ENCODE data around the gene B3GNT8.
"Not testable (repeated sequence)": the region's sequence is repeated elsewhere in the genome, so short reads cannot be mapped to it uniquely, and the experiment has no call there.

Gene B3GNT8

GRCh38 chr19:41413947-41414346 lies 13.2 kb downstream of the B3GNT8 start:
- DNase-seq, result no peak

- no peak for DNase-seq
Observed at GRCh38 chr19:41412953-41413352, 14.2 kb downstream of the B3GNT8 start.

- peak; percentile 45 for DNase-seq
Observed at GRCh38 chr19:41411968-41412265, 15.3 kb downstream of the B3GNT8 start.

GRCh38 chr19:41411100-41411967 lies 15.8 kb downstream of the B3GNT8 start:
- no peak for DNase-seq

GRCh38 chr19:41410336-41411054 lies 16.7 kb downstream of the B3GNT8 start:
- no peak for DNase-seq

- no peak for DNase-seq
Observed at GRCh38 chr19:41409288-41409687, 17.9 kb downstream of the B3GNT8 start.

- DNase-seq, result not testable (repeated sequence)
Observed at GRCh38 chr19:41408846-41409245, 18.3 kb downstream of the B3GNT8 start.

- DNase-seq, result no peak
Observed at GRCh38 chr19:41408256-41408655, 18.9 kb downstream of the B3GNT8 start.

- DNase-seq, result no peak
Observed at GRCh38 chr19:41407271-41407670, 19.9 kb downstream of the B3GNT8 start.

- DNase-seq, result no peak
Observed at GRCh38 chr19:41405776-41406175, 21.4 kb downstream of the B3GNT8 start.

- no peak for DNase-seq
Observed at GRCh38 chr19:41403181-41403970, 23.8 kb downstream of the B3GNT8 start.

- DNase-seq, result no peak
Observed at GRCh38 chr19:41402010-41402409, 25.2 kb downstream of the B3GNT8 start.

GRCh38 chr19:41401483-41401882 lies 25.7 kb downstream of the B3GNT8 start:
- DNase-seq, result no peak

GRCh38 chr19:41399525-41399924 lies 27.6 kb downstream of the B3GNT8 start:
- no peak for DNase-seq

- no peak for DNase-seq
Observed at GRCh38 chr19:41399091-41399490, 28.1 kb downstream of the B3GNT8 start.

- no peak for DNase-seq
Observed at GRCh38 chr19:41398598-41398997, 28.6 kb downstream of the B3GNT8 start.

- DNase-seq, result no peak
Observed at GRCh38 chr19:41398050-41398418, 29.1 kb downstream of the B3GNT8 start.

GRCh38 chr19:41397086-41398049 lies 29.8 kb downstream of the B3GNT8 start, which contains the start of the genes BCKDHA and EXOSC5:
TSS of gene BCKDHA (plus strand) at chr19:41397818. CDS start at chr19:41397828, 10 bp downstream.
TSS of gene EXOSC5 (minus strand) at chr19:41397359. CDS start at chr19:41397328, 31 bp downstream.
- peak; percentile 99 for DNase-seq

- no peak for DNase-seq
Observed at GRCh38 chr19:41395355-41395754, 31.8 kb downstream of the B3GNT8 start.

GRCh38 chr19:41392775-41393174 lies 34.4 kb downstream of the B3GNT8 start:
- no peak for DNase-seq

- no peak for DNase-seq
Observed at GRCh38 chr19:41391618-41392017, 35.6 kb downstream of the B3GNT8 start.

- DNase-seq, result no peak
Observed at GRCh38 chr19:41386442-41386841, 40.7 kb downstream of the B3GNT8 start.
